Limb (tissue), 2 donors: ENCODE results near the gene TDRD3.
A peak's percentile ranks its signal among the peaks of the same experiment; 100 is the strongest.

ENCODE experiments used
- DNase-seq, 2 donors: peaks; one replicate each; pipeline ENCODE4 v3.0.0-alpha.2; 2016; ENCODE audit errors: extremely low spot score in 2 of 2

The TDRD3 gene

DNA sequence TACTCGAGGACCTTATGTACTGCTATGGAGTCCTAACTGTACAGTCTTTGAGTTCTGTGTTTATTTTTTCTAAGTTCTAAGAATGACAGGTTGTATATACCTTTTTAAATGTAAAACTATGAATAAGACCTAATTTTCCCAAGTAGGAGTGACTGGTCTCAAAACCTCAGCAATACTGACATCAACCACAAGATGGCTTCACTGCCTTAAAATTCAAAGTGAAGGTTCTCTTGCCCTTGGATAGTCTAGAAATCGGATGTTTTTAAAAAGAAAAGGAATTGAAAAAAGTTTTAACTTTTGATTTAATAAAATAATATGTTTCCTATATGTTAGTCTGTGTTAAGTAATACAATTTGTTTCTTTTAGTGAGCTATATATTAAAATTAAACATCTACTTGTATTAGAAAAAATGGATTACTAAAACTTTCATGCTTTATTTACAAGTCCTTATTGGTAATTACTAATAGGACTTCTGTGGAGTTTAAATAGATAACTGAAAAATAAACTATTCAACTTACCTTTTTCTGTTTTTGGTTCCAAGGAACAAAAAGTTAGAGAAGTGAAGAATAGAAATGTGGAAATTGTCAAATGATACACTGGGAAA, 52.0 kb downstream of the TDRD3 start:
- DNase-seq, result peak in 1 of 2 donors; percentile 50

DNA sequence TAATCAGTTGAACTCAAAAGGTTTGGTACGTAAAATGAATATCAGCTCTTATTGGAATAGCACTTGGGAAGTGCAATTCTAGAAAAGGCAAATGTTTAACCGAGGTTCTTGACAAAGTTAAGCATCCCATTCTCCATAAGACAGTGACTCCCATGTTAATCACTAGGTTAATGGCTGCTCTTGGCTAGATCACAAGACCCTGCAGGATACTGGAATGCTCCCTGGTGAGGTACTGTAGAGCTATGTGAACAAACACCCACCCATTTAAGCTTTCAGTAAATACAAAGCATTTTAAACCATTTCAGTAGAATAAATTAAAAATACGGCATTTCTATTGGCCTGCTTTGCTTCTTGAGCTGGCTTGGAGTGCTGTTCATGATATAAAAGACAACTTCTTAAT, 56.5 kb downstream of the TDRD3 start:
- no peak for DNase-seq

- no peak for DNase-seq
These were observed 57.4 kb downstream of the TDRD3 start for GRCh38 chr13:60454425-60454824.

DNA sequence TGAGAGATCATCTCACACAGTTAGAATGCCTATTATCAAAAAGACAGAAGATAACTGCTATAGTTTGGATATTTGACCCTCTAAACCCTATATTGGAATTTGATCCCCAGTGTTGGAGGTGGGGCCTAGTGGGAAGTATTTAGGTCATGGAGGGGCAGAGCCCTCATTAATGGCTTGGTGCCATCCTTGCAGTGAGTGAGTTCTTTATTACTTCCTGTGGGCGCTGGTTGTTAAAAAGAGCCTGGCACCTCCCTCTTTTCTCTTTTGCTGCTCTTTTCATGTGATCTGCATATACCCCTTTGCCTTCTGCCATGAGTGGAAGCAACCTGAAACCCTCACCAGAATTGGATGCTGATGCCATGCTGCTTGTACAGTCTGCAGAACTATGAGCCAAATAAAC, 66.8 kb downstream of the TDRD3 start:
- DNase-seq, result no peak

- DNase-seq, result no peak
These were observed 70.1 kb downstream of the TDRD3 start for GRCh38 chr13:60467098-60467497.

GRCh38 chr13:60479273-60479672, 82.3 kb downstream of the TDRD3 start:
- DNase-seq, result no peak

- no peak for DNase-seq
These were observed 85.0 kb downstream of the TDRD3 start for GRCh38 chr13:60482012-60482411.

DNA sequence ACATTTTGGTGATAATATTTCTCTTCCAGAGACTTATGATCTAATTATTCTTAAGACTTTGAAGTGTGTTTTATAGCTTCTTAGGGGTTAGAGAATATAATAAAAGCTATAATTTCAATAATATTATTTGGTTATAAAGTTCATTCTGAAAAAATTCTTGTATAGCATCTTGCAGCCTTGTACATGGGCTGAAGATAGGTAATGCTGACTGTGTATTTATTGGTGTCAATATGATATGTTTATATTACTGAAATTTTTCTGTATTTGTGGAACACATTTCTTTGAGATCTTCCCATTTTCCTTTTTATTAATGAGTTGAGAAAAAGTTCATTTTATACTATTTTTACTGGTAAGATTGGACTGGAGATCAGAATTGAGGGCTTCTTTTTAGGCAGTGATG, 87.8 kb downstream of the TDRD3 start:
- DNase-seq, result no peak

DNA sequence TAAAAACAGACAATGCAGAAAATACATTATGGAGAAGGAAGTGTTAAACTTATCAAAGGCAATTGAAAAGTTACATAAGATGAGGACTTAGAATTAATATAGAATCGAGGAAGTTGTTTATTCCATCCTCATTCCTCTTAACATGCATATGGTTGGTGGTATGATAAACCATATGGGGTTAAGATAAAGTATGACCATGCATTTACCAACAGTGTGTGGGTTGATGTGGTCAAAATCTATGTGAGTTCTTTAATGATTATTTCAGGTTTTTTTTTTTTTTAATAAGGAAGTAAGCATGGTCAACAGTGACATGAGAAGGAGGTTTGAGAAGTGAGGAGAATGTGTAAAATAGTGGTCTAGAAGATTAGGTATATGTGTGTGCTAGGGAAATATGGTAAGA, 94.5 kb downstream of the TDRD3 start:
- DNase-seq, result no peak

- DNase-seq, result no peak
These were observed 95.2 kb downstream of the TDRD3 start for GRCh38 chr13:60492187-60492586.

DNA sequence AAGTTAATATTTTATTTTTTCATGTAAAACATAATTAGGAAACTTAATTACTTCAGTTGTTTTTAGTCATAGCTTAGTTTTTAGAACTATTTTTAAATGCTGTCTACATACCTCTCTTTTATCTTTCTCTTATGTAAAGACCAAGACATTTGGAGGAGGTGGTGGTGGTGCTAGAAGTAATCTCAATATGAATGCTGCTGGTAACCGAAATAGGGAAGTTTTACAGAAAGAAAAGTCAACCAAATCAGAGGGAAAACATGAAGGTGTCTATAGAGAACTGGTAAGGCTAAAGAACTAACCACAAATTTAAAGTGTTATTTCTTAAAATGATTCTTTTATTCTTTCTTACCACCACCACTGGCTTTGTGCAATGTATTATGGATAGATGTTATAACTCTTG, 97.3 kb downstream of the TDRD3 start:
- no peak for DNase-seq

- DNase-seq, result no peak
These were observed 104.2 kb downstream of the TDRD3 start for GRCh38 chr13:60501236-60501635.

- no peak for DNase-seq
These were observed 112.8 kb downstream of the TDRD3 start for GRCh38 chr13:60509601-60510386.

DNA sequence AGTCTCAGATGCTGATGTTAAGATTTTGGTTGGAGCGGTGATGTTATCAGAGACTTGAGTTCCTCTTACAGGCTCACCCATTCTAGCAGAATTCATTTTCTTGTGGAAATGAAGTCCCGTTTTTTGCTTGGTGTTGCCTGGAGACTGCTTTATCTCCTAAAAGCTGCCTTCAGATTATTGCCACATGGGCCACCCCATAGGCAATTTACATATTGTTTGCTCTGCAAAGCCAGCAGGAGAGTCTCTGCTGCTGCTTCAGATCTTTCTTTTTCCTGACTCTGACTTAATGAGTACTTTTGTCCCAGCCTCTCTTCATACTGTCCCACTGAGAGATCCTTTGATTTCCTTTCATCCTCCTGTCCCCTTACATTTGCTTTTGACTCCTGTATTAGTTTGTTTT, 114.6 kb downstream of the TDRD3 start:
- DNase-seq, result no peak

DNA sequence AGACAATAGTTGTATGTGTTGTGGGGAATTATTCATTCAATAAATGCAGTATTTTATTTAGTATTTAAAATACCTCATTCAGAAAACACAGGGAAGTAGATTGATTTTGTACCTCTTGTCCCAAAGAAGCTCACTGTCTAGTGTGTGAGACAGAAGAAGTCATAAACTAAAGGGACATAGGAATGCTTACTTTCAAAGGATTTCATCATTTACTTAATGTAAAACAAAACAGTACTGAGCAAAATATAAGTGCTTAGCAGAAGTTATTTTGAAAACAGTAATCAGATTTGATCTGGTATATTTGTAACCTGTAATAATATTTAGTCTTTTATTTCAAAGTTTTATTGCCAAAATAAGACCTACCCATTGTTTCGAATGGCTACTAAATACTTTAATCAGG, 117.9 kb downstream of the TDRD3 start:
- no peak for DNase-seq

DNA sequence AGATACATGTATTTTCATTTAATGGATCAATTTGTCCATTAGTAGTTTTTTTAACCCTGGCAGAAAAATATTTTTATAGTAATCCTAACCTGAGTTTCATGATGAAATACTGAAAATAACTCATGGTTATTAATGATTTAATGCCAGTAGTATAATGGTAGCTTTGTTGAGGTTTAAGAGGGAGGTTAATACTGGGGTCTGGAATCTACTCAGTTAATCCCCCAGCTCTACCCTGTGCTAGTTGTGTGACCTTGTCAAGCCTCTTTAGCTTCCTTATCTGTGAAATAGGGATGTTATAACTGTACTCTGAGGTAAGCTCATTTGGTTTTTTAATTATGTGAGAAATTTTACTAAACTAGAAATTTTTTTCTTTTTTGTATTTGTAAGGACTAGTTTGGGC, 122.5 kb downstream of the TDRD3 start:
- no peak for DNase-seq

- DNase-seq, result no peak
These were observed 124.0 kb downstream of the TDRD3 start for GRCh38 chr13:60520902-60521569.

GRCh38 chr13:60538566-60538965, 141.5 kb downstream of the TDRD3 start:
- no peak for DNase-seq

DNA sequence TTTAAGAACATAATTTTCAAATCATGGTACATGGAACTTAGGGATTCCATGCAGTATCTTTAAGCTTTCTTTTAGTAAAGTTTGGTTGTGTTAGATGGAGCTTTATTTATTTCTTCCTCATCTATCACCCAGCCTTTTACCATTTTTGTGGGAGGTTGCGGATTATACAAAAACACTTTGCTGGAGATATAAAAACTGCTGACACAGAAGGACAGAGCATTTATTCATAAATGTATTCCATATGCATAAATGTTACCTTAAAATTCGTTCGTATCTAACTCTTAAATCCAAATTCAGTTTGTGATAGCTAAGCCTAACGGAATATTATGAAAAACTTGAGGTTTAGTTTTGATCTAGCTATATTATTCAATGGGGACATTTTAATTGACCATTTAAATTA, 143.3 kb downstream of the TDRD3 start:
- no peak for DNase-seq

GRCh38 chr13:60562096-60562780, 165.2 kb downstream of the TDRD3 start:
- no peak for DNase-seq

DNA sequence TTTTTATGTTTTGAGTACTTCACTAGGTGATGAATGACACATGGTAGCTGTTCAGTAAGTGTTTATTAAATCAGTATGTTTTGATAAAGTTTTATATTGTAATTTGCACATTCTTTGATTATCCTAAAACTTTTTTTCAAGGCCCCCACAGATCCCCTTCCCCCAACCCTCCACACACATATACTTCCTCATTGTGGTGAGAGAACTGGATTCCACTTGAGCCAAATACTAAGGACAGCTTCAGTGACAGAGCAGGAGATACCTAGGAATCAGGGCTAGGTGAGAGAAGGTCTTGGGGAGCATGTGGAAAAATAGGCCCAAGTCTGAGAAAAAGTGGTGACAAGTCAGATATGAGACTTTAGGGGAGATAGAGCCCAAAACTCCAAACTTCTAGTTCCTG, 174.6 kb downstream of the TDRD3 start:
- no peak for DNase-seq
